ENCODE data around the gene AKAP13.

DNA sequence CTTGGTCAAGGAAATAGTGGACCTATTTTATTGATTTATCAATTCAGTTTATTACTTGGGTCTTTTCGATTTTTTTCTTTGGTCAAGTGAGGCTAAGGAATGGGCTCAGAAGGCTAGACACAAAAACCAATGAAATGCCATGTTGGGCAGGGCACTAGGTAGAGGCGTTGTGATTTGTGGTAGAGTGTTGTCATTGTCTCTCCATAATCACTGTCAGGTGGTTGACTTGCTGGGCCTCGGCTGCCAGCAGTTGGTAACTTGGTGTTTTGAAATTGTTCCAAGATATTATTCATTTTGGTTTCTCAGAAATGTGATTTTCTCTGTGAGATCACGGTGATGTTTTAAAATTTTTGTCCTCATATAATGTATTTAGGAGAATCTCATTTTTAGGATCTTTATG is 240.7 kb downstream of the AKAP13 start:
- TF ChIP-seq BHLHE40 (IDR thresholded peaks at IDR 0.05; ENCODE audit: borderline replicate concordance) (no peak), ARNT (IDR thresholded peaks at IDR 0.05) (no peak), ELF4 (IDR thresholded peaks at IDR 0.05) (no peak)

All from HEK293T (cell line).